ENCODE measurements around the gene MIOS. TPM values are rescaled to one million over a fixed set of nuclear protein-coding genes. Genes with fewer than 3 reads are reported as not detected.

Gene MIOS
- total RNA-seq, 1 experiment from 2014 or later = 41.3 TPM

- peak overlapping the region; percentile 75 for H3K27ac Mint-ChIP-seq
- H3K4me3 Mint-ChIP-seq = peak overlapping the region; percentile 38; the same call in 1 of the 2 replicates
- H3K27me3 Mint-ChIP-seq (ENCODE audit: low read depth) = no peaks in the 10 kb centered on the region
- H3K9me3 Mint-ChIP-seq = no peaks in the 10 kb centered on the region
- ChIA-PET POLR2A (interaction anchor here (1.3 kb wide), 1 partner anchor 14 kb away, joined by 4 read pairs; no protein-coding TSS in a partner anchor), CTCF (no interaction called here)
- DNase-seq (ENCODE audit: low spot score) (peak; percentile 22), ATAC-seq (peak; percentile 94)
- H3K4me1 Mint-ChIP-seq = peaks cover 10% of the 10 kb centered on the region
- H3K36me3 Mint-ChIP-seq = peaks cover 8% of the 10 kb centered on the region; the same call in 1 of the 2 replicates
- no peak for TF ChIP-seq CREM (CRISPR knock-in tag; IDR thresholded peaks at IDR 0.05)
- no peak for TF ChIP-seq ZNF263 (CRISPR knock-in tag; IDR thresholded peaks at IDR 0.05; ENCODE audit: low read depth)
- TF ChIP-seq NR1H2 (CRISPR knock-in tag; IDR thresholded peaks at IDR 0.05) = no peak
- TF ChIP-seq, protein P1, sequence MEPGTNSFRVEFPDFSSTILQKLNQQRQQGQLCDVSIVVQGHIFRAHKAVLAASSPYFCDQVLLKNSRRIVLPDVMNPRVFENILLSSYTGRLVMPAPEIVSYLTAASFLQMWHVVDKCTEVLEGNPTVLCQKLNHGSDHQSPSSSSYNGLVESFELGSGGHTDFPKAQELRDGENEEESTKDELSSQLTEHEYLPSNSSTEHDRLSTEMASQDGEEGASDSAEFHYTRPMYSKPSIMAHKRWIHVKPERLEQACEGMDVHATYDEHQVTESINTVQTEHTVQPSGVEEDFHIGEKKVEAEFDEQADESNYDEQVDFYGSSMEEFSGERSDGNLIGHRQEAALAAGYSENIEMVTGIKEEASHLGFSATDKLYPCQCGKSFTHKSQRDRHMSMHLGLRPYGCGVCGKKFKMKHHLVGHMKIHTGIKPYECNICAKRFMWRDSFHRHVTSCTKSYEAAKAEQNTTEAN (CRISPR knock-in tag; IDR thresholded peaks at IDR 0.05) = no peak
- TF ChIP-seq ZNF671 (CRISPR knock-in tag; IDR thresholded peaks at IDR 0.05) = no peak
- TF ChIP-seq NFE2L1 (CRISPR knock-in tag; IDR thresholded peaks at IDR 0.05) = no peak
- TF ChIP-seq FOXK1 (CRISPR knock-in tag; IDR thresholded peaks at IDR 0.05) = no peak
- 0 out of 2 replicates have a peak, but pooled peaks have one; percentile 56 for TF ChIP-seq SMAD3 (CRISPR knock-in tag; IDR thresholded peaks at IDR 0.05; ENCODE audit: borderline replicate concordance)
- TF ChIP-seq, protein P2, sequence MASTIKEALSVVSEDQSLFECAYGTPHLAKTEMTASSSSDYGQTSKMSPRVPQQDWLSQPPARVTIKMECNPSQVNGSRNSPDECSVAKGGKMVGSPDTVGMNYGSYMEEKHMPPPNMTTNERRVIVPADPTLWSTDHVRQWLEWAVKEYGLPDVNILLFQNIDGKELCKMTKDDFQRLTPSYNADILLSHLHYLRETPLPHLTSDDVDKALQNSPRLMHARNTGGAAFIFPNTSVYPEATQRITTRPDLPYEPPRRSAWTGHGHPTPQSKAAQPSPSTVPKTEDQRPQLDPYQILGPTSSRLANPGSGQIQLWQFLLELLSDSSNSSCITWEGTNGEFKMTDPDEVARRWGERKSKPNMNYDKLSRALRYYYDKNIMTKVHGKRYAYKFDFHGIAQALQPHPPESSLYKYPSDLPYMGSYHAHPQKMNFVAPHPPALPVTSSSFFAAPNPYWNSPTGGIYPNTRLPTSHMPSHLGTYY (CRISPR knock-in tag; IDR thresholded peaks at IDR 0.05) = no peak
- no peak for TF ChIP-seq OVOL2 (CRISPR knock-in tag; IDR thresholded peaks at IDR 0.05; ENCODE audit: borderline replicate concordance)
- no peak for TF ChIP-seq MYBL2 (CRISPR knock-in tag; IDR thresholded peaks at IDR 0.05)
- no peak for TF ChIP-seq AFF4 (CRISPR knock-in tag; IDR thresholded peaks at IDR 0.05; ENCODE audit: borderline replicate concordance)
- no peak for TF ChIP-seq HMGXB4 (CRISPR knock-in tag; IDR thresholded peaks at IDR 0.05)
- TF ChIP-seq, protein P3, sequence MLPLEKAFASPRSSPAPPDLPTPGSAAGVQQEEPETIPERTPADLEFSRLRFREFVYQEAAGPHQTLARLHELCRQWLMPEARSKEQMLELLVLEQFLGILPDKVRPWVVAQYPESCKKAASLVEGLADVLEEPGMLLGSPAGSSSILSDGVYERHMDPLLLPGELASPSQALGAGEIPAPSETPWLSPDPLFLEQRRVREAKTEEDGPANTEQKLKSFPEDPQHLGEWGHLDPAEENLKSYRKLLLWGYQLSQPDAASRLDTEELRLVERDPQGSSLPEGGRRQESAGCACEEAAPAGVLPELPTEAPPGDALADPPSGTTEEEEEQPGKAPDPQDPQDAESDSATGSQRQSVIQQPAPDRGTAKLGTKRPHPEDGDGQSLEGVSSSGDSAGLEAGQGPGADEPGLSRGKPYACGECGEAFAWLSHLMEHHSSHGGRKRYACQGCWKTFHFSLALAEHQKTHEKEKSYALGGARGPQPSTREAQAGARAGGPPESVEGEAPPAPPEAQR (CRISPR knock-in tag; IDR thresholded peaks at IDR 0.05) = no peak
- TF ChIP-seq SMAD4 (CRISPR knock-in tag; IDR thresholded peaks at IDR 0.05) = no peak
- TF ChIP-seq ATF3 (CRISPR knock-in tag; conservative IDR thresholded peaks at IDR 0.05) = no peak
- TF ChIP-seq, protein P4, sequence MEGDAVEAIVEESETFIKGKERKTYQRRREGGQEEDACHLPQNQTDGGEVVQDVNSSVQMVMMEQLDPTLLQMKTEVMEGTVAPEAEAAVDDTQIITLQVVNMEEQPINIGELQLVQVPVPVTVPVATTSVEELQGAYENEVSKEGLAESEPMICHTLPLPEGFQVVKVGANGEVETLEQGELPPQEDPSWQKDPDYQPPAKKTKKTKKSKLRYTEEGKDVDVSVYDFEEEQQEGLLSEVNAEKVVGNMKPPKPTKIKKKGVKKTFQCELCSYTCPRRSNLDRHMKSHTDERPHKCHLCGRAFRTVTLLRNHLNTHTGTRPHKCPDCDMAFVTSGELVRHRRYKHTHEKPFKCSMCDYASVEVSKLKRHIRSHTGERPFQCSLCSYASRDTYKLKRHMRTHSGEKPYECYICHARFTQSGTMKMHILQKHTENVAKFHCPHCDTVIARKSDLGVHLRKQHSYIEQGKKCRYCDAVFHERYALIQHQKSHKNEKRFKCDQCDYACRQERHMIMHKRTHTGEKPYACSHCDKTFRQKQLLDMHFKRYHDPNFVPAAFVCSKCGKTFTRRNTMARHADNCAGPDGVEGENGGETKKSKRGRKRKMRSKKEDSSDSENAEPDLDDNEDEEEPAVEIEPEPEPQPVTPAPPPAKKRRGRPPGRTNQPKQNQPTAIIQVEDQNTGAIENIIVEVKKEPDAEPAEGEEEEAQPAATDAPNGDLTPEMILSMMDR (IDR thresholded peaks at IDR 0.05) = no peak
- peak; percentile 80; the same call in 1 of the 2 replicates for TF ChIP-seq ZNF532 (CRISPR knock-in tag; IDR thresholded peaks at IDR 0.05; ENCODE audit: borderline replicate concordance)
- no peak for TF ChIP-seq GABPB1 (CRISPR knock-in tag; IDR thresholded peaks at IDR 0.05)
Observed at GRCh38 chr7:7581531-7582179, 15.0 kb downstream of the MIOS start.

Data from WTC11 (cell line).